PC-3 (cell line): ENCODE results near the gene PPL. TPM values are rescaled to one million over a fixed set of nuclear protein-coding genes. Genes with fewer than 3 reads are reported as not detected.

ENCODE experiments used
- ATAC-seq: fragments of 200-7000 bp; cut with Tn5 transposase; 2 replicates; pipeline ENCODE4 v1.9.1; 2020; ENCODE audit warnings: mild to moderate bottlenecking, moderate library complexity
- BruUV-seq: library from RNA; stranded (reverse); fragments of 400-500 nt; replicated peaks from 2 replicates; lab custom pipeline; 2021; lab: Mats Ljungman, UMichigan
- CTCF ChIA-PET: fragments of 300-600 bp; sonication (Branson Sonifier 250); formaldehyde crosslinking; loops from one replicate; lab custom pipeline; 2022; ENCODE audit warnings: antibody characterized with exemption; lab: Charles Lee
- POLR2A ChIA-PET: fragments of 300-600 bp; sonication (Branson Sonifier 250); formaldehyde crosslinking; loops from one replicate; lab custom pipeline; 2022; ENCODE audit warnings: antibody characterized with exemption; ENCODE audit not compliant: unreplicated experiment; lab: Charles Lee
- DNase-seq: peaks from one replicate; pipeline ENCODE4 v3.0.0-alpha.2; 2015
- H2AFZ ChIP-seq: fragments of 300-600 bp; sonication (generic); 2 replicates; pipeline ENCODE4 v1.6.0; 2016; ENCODE audit warnings: antibody characterized with exemption, low read length
- H3F3A ChIP-seq: fragments of 300-600 bp; sonication (generic); one replicate; pipeline ENCODE4 v1.6.0; 2017; ENCODE audit warnings: antibody characterized with exemption, low read length, control low read depth, mild to moderate bottlenecking; ENCODE audit not compliant: unreplicated experiment
- H3K27ac ChIP-seq: fragments of 300-600 bp; sonication (generic); 2 replicates; pipeline ENCODE4 v1.5.1; 2016; ENCODE audit warnings: mild to moderate bottlenecking, low read length
- H3K27me3 ChIP-seq: fragments of 300-600 bp; sonication (generic); 2 replicates; pipeline ENCODE4 v1.6.1; 2016; ENCODE audit warnings: low read length, mixed read lengths
- H3K36me3 ChIP-seq: fragments of 300-600 bp; sonication (generic); 2 replicates; pipeline ENCODE4 v1.6.1; 2016; ENCODE audit warnings: low read depth, mixed run types, low read length, mixed read lengths
- H3K4me1 ChIP-seq: fragments of 300-600 bp; sonication (generic); 2 replicates; pipeline ENCODE4 v1.5.1; 2016; ENCODE audit warnings: low read length; ENCODE audit not compliant: insufficient read depth
- H3K4me2 ChIP-seq: fragments of 300-600 bp; sonication (generic); 2 replicates; pipeline ENCODE4 v1.6.0; 2016; ENCODE audit warnings: low read length
- H3K4me3 ChIP-seq: fragments of 300-600 bp; sonication (generic); 2 replicates; pipeline ENCODE4 v1.5.1; 2016; ENCODE audit warnings: mild to moderate bottlenecking, low read length, mixed read lengths
- H3K79me2 ChIP-seq: fragments of 300-600 bp; sonication (generic); 2 replicates; pipeline ENCODE4 v1.6.1; 2017; ENCODE audit warnings: low read length, mixed read lengths
- H3K9ac ChIP-seq: fragments of 300-600 bp; sonication (generic); 2 replicates; pipeline ENCODE4 v1.6.0; 2016; ENCODE audit warnings: mild to moderate bottlenecking, low read length
- H3K9me2 ChIP-seq: fragments of 300-600 bp; sonication (generic); replicated peaks from 2 replicates; pipeline ENCODE4 v1.6.1; 2016; ENCODE audit warnings: mixed run types, low read length, mixed read lengths
- H3K9me3 ChIP-seq: fragments of 300-600 bp; sonication (generic); 2 replicates; pipeline ENCODE4 v1.6.1; 2016; ENCODE audit warnings: low read length, mixed read lengths
- H4K20me1 ChIP-seq: fragments of 300-600 bp; sonication (generic); 2 replicates; pipeline ENCODE4 v1.6.1; 2016; ENCODE audit warnings: low read length, mixed read lengths
- EZH2 ChIP-seq: fragments of 300-600 bp; sonication (generic); IDR thresholded peaks from one replicate; pipeline ENCODE4 v1.6.1; 2017; ENCODE audit warnings: antibody characterized with exemption, mild to moderate bottlenecking, low read length; ENCODE audit not compliant: unreplicated experiment
- EZH2phosphoT487 ChIP-seq: fragments of 300-600 bp; sonication (generic); IDR thresholded peaks from 2 replicates; pipeline ENCODE4 v1.6.1; 2018; ENCODE audit warnings: mild to moderate bottlenecking, antibody characterized with exemption, low read length, borderline replicate concordance
- intact Hi-C: fragments of 100-400 bp; cut with micrococcal nuclease; formaldehyde crosslinking; loops from 2 replicates; pipeline ENCODE4 v1.9.0; 2023
- total RNA-seq: library from RNA; depleted of rRNA; stranded (reverse); fragments of >200 nt; gene quantifications from 2 replicates; pipeline ENCODE4 v1.2.3, GENCODE V29; 2014
- TF ChIP-seq, protein P1 (sequence below): fragments of 300-600 bp; sonication (generic); conservative IDR thresholded peaks from 2 replicates; pipeline ENCODE4 v1.5.1; 2017; ENCODE audit warnings: antibody characterized with exemption, low read depth, mild to moderate bottlenecking, low read length

PPL gene
- total RNA-seq, 1 experiment from 2014 or later = 18.8 TPM

DNA sequence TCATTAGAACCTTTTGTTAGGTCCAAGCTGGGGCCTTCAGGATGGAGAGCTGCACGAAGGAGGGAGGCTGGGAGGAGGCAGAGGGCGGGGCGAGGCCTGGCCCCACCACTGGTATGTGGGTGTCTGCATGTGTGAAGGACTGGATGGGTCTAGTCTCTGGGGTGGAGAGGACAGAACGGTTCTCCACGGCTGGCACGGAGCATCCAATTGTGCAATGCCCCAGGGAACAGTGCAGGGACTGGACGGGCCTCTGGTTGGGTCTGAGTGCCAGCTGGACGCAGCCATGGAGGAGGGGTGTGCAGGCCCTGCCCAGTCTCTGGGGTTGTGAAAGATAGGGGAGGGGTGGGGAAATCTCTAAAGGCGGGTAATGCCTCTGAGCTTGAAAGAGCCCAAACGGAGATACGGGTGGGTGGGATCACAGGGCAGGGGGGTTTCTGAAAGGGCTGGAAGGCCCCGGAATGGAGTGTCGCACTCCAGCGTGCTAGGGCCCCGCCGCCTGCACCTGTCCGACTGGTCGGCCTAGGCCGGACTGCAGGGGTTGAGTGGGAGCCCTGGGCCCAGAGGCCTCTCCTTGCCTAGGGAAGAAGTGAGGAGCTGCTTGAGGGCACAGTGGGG lies 1.6 kb downstream of the PPL start:
- no peaks in the 10 kb centered on the region for H3K27me3 ChIP-seq
- H3K4me1 ChIP-seq = 0 out of 2 replicates have a peak, but pooled peaks cover 5% of the 10 kb centered on the region
- intact Hi-C loops = no loop called here
- no peaks in the 10 kb centered on the region for H3K9me3 ChIP-seq
- no peaks in the 10 kb centered on the region for H3K9me2 ChIP-seq
- TF ChIP-seq EZH2 (no peak), EZH2phosphoT487 (no peak)
- TF ChIP-seq, protein P1, sequence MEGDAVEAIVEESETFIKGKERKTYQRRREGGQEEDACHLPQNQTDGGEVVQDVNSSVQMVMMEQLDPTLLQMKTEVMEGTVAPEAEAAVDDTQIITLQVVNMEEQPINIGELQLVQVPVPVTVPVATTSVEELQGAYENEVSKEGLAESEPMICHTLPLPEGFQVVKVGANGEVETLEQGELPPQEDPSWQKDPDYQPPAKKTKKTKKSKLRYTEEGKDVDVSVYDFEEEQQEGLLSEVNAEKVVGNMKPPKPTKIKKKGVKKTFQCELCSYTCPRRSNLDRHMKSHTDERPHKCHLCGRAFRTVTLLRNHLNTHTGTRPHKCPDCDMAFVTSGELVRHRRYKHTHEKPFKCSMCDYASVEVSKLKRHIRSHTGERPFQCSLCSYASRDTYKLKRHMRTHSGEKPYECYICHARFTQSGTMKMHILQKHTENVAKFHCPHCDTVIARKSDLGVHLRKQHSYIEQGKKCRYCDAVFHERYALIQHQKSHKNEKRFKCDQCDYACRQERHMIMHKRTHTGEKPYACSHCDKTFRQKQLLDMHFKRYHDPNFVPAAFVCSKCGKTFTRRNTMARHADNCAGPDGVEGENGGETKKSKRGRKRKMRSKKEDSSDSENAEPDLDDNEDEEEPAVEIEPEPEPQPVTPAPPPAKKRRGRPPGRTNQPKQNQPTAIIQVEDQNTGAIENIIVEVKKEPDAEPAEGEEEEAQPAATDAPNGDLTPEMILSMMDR = no peak
- POLR2A ChIA-PET = no interaction called here
- no peaks in the 10 kb centered on the region for H3K36me3 ChIP-seq
- no peaks in the 10 kb centered on the region for H3F3A ChIP-seq
- peak overlapping the region; percentile 93 for H3K4me3 ChIP-seq
- ATAC-seq (no peak), DNase-seq (no peak)
- no TSS peak for BruUV-seq
- peak overlapping the region; percentile 98 for H3K4me2 ChIP-seq
- 0 out of 2 replicates have a peak, but pooled peaks cover 9% of the 10 kb centered on the region for H3K79me2 ChIP-seq
- H2AFZ ChIP-seq = no peak overlapping the region
- H3K27ac ChIP-seq = no peak overlapping the region
- CTCF ChIA-PET = no interaction called here
- H3K9ac ChIP-seq = no peak overlapping the region
- H4K20me1 ChIP-seq = no peaks in the 10 kb centered on the region

DNA sequence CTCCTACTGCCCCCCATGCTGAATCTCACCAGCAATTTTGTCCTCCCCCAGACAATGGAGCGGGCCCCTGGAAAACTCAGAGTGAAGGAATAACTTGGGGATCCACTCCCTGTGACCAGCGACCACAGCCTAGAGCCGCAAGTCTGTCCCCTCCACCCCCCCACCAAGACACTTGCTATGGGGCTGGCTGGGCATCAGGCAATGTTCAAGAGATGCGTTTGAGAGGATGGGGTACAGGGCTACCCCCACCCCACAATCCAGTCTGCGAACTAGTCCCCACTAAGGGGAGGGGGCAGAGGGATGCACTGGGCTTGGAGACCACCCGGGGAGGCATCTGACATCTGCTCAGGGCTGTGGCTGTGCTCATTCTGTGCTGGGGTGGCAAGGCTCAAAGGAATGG lies 2.4 kb downstream of the PPL start:
- no peak overlapping the region for H2AFZ ChIP-seq
- POLR2A ChIA-PET = no interaction called here
- no peak for DNase-seq
- H3K27ac ChIP-seq = no peak overlapping the region
- intact Hi-C loops = no loop called here
- no peaks in the 10 kb centered on the region for H3K36me3 ChIP-seq
- 0 out of 2 replicates have a peak, but pooled peaks cover 9% of the 10 kb centered on the region for H3K79me2 ChIP-seq
- H3F3A ChIP-seq = no peaks in the 10 kb centered on the region
- H3K4me2 ChIP-seq = no peak overlapping the region
- no peaks in the 10 kb centered on the region for H4K20me1 ChIP-seq
- no peaks in the 10 kb centered on the region for H3K27me3 ChIP-seq
- 0 out of 2 replicates have a peak, but pooled peaks cover 5% of the 10 kb centered on the region for H3K4me1 ChIP-seq
- H3K9me3 ChIP-seq = no peaks in the 10 kb centered on the region
- no peak overlapping the region for H3K4me3 ChIP-seq
- TF ChIP-seq, protein P1 = no peak
- no peak overlapping the region for H3K9ac ChIP-seq
- CTCF ChIA-PET = no interaction called here
- ATAC-seq = no peak
- H3K9me2 ChIP-seq = no peaks in the 10 kb centered on the region
- BruUV-seq = no TSS peak

DNA sequence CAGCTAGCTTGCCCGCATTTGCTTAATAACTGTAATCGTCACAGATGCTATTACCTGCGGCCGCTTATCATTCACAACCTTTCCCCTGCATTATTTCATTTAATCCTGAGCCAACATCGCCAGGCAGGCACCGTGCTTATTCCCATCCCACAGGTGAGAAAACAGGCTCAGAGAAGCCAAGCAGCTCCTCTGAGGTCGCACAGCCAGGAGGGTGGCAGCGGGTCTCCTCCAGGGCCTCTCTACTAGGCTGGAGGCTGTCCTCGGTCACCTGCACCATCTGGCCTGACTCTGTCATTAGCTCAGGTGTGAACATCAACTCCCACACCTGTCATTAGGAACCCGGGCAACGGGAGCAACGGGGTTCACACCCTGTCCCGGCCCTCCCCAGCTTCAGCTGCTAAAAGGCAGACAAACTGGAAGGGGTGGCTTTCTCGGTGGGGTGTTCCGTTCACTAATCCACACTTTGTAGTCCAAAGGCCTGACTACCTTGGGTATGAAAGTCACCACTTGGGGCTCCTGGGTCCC lies 3.0 kb downstream of the PPL start:
- Histone ChIP-seq H3K4me1 (0 out of 2 replicates have a peak, but pooled peaks cover 5% of the 10 kb centered on the region), H3F3A (no peaks in the 10 kb centered on the region), H3K9me2 (no peaks in the 10 kb centered on the region), H3K4me2 (no peak overlapping the region), H4K20me1 (no peaks in the 10 kb centered on the region), H3K4me3 (no peak overlapping the region), H3K27me3 (no peaks in the 10 kb centered on the region), H2AFZ (no peak overlapping the region), H3K27ac (no peak overlapping the region), H3K36me3 (no peaks in the 10 kb centered on the region), H3K9ac (no peak overlapping the region), H3K79me2 (0 out of 2 replicates have a peak, but pooled peaks cover 9% of the 10 kb centered on the region), H3K9me3 (no peaks in the 10 kb centered on the region)
- CTCF ChIA-PET = no interaction called here
- TF ChIP-seq, protein P1 = no peak
- TF ChIP-seq EZH2 (no peak), EZH2phosphoT487 (no peak)
- BruUV-seq = no TSS peak
- POLR2A ChIA-PET = no interaction called here
- ATAC-seq (no peak), DNase-seq (no peak)
- intact Hi-C loops = no loop called here
